Smooth muscle cell (in vitro differentiated cells): ENCODE data around the gene ZBTB40. TPM values are rescaled to one million over a fixed set of nuclear protein-coding genes. Genes with fewer than 3 reads are reported as not detected.

Source experiments
- DNase-seq: peaks from one replicate; lab custom pipeline; 2025; ENCODE audit not compliant: unreplicated experiment; lab: John Stamatoyannopoulos, UW
- H2AFZ ChIP-seq: fragments of 200-600 bp; sonication (generic); 2 replicates; pipeline ENCODE4 v1.6.0; 2016; ENCODE audit warnings: antibody characterized with exemption, low read depth, mild to moderate bottlenecking
- H3F3A ChIP-seq: fragments of 200-600 bp; sonication (generic); 2 replicates; pipeline ENCODE4 v1.6.0; 2017; ENCODE audit warnings: antibody characterized with exemption, low read depth
- H3K27ac ChIP-seq: fragments of 200-600 bp; sonication (generic); 2 replicates; pipeline ENCODE4 v1.5.1; 2016; ENCODE audit warnings: low read depth, mild to moderate bottlenecking
- H3K27me3 ChIP-seq: fragments of 200-600 bp; sonication (generic); 2 replicates; pipeline ENCODE4 v1.6.1; 2016; ENCODE audit warnings: low read depth, mild to moderate bottlenecking
- H3K36me3 ChIP-seq: fragments of 200-600 bp; sonication (generic); 2 replicates; pipeline ENCODE4 v1.5.1; 2016; ENCODE audit warnings: low read depth
- H3K4me1 ChIP-seq: fragments of 200-600 bp; sonication (generic); 2 replicates; pipeline ENCODE4 v1.5.1; 2016; ENCODE audit warnings: low read depth
- H3K4me2 ChIP-seq: fragments of 200-600 bp; sonication (generic); 2 replicates; pipeline ENCODE4 v1.6.0; 2016; ENCODE audit warnings: mild to moderate bottlenecking
- H3K4me3 ChIP-seq: fragments of 200-600 bp; sonication (generic); 2 replicates; pipeline ENCODE4 v1.5.1; 2016; ENCODE audit warnings: mild to moderate bottlenecking
- H3K79me2 ChIP-seq: fragments of 200-600 bp; sonication (generic); 2 replicates; pipeline ENCODE4 v1.6.0; 2016; ENCODE audit warnings: low read depth, mild to moderate bottlenecking
- H3K9ac ChIP-seq: fragments of 200-600 bp; sonication (generic); 2 replicates; pipeline ENCODE4 v1.6.0; 2016; ENCODE audit warnings: low read depth
- H3K9me3 ChIP-seq: fragments of 200-600 bp; sonication (generic); replicated peaks from 2 replicates; pipeline ENCODE4 v1.5.1; 2016; ENCODE audit warnings: low read depth
- H4K20me1 ChIP-seq: fragments of 200-600 bp; sonication (generic); 2 replicates; pipeline ENCODE4 v1.6.0; 2016; ENCODE audit warnings: low read depth
- WGBS: methylation state at CpG from one replicate; pipeline ENCODE4 v1.1.7; 2016; ENCODE audit warnings: low lambda C conversion rate; 5-methylcytosine and 5-hydroxymethylcytosine counted together
- polyA plus RNA-seq: library from polyadenylated mRNA; unstranded; fragments of >200 nt; fragmentation: Nextera tagmentation; extraction: Ambion mirVana; gene quantifications from 2 replicates; pipeline ENCODE4 v1.2.1, GENCODE V29; 2016
- total RNA-seq: library from RNA; depleted of rRNA; stranded (reverse); fragments of >200 nt; gene quantifications from 2 replicates; pipeline ENCODE4 v1.2.3, GENCODE V29; 2014
- TF ChIP-seq, protein P1 (sequence below): fragments of 200-600 bp; sonication (generic); IDR thresholded peaks from 2 replicates; pipeline ENCODE4 v1.5.1; 2017; ENCODE audit warnings: borderline replicate concordance, mild to moderate bottlenecking, antibody characterized with exemption; ENCODE audit not compliant: insufficient read depth, poor library complexity, severe bottlenecking

ZBTB40 gene
- total and polyA plus RNA-seq, 2 experiments from 2014 or later = 4.1 to 14.6 TPM

DNA sequence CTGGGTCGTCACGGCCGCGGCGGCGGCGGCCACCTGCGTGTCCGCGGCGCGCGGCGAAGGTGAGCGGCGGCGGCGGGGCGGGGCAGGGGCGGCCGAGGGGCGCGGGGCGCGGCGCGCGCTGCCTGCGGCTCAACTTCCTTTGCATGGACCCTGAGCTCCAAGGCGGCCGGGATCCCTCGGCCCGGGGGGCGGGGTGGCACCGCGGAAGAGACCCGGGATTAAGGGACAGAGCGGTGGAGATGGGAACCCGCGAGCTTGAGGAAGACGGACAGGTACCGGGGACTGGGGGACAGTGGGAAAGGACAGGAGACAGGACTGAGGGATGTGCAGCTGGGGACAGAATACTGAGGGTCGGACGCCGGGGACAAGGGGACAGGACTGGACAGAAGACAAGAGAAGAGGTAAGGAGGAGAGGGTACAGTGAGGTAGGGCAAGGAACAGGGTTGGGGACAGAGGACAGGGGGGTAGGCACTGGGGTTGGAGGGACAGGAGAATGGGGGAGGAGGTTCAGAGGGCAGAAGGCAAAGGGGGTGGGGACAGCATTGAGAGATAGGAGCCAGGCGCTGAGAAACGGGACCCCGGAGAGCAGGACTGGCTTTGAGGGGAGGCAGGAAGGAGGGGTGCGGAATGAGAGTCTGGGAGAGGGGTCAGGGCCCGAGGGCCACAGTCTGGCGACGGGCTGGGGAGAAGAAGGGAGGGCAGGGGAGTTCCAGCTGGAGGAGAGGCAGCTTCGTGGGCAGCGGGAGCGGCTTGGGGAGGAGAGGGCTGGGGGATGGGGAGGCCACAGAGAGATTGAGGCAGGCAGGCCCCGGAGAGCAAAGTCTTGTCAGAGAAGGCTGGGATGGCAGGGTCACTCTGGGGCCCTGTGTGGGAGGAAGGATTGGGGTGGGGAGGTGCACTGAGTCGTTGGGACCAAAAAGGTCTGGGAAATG lies 112.3 kb downstream of the ZBTB40 start:
- H4K20me1 ChIP-seq = no peaks in the 10 kb centered on the region
- WGBS = 17% methylated on average over 23 of the region's 57 CpGs
- H3K27ac ChIP-seq = no peak overlapping the region
- H3K36me3 ChIP-seq = no peaks in the 10 kb centered on the region
- no peaks in the 10 kb centered on the region for H3K9me3 ChIP-seq
- DNase-seq = no peak
- H2AFZ ChIP-seq = no peak overlapping the region
- H3K79me2 ChIP-seq = no peaks in the 10 kb centered on the region
- peaks cover 94% of the 10 kb centered on the region for H3K27me3 ChIP-seq
- no peak overlapping the region for H3K4me2 ChIP-seq
- TF ChIP-seq, protein P1, sequence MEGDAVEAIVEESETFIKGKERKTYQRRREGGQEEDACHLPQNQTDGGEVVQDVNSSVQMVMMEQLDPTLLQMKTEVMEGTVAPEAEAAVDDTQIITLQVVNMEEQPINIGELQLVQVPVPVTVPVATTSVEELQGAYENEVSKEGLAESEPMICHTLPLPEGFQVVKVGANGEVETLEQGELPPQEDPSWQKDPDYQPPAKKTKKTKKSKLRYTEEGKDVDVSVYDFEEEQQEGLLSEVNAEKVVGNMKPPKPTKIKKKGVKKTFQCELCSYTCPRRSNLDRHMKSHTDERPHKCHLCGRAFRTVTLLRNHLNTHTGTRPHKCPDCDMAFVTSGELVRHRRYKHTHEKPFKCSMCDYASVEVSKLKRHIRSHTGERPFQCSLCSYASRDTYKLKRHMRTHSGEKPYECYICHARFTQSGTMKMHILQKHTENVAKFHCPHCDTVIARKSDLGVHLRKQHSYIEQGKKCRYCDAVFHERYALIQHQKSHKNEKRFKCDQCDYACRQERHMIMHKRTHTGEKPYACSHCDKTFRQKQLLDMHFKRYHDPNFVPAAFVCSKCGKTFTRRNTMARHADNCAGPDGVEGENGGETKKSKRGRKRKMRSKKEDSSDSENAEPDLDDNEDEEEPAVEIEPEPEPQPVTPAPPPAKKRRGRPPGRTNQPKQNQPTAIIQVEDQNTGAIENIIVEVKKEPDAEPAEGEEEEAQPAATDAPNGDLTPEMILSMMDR = no peak
- no peaks in the 10 kb centered on the region for H3F3A ChIP-seq
- no peak overlapping the region for H3K4me3 ChIP-seq
- no peak overlapping the region for H3K9ac ChIP-seq
- H3K4me1 ChIP-seq = no peaks in the 10 kb centered on the region

DNA sequence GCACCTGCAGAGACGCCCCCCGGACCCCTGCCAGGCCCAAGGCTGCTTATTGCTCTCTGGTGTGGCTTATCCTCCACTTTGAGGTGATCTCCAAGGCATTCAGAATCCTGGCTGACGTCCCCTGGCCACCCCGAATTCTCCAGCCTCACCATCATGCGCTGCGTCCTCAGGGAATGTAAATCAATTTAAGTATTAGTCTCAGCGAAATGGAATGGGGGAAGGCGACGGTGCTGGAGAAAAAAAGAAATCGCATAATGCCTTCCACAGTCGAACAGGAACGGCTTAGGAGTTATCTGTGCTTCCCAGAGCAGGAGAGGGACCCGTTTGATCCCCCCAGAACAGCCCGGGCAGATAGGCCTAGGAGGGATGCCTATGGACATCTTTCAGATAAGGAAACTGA lies 114.5 kb downstream of the ZBTB40 start:
- Histone ChIP-seq H3K27me3 (peaks cover 78% of the 10 kb centered on the region), H3F3A (no peaks in the 10 kb centered on the region), H3K4me1 (no peaks in the 10 kb centered on the region), H3K36me3 (no peaks in the 10 kb centered on the region), H3K79me2 (no peaks in the 10 kb centered on the region), H4K20me1 (no peaks in the 10 kb centered on the region), H3K4me3 (no peak overlapping the region), H3K4me2 (no peak overlapping the region), H3K27ac (no peak overlapping the region), H2AFZ (no peak overlapping the region), H3K9me3 (no peaks in the 10 kb centered on the region), H3K9ac (no peak overlapping the region)
- TF ChIP-seq, protein P1 = no peak
- no peak for DNase-seq
- WGBS = 88% methylated on average over 14 of the region's 14 CpGs

DNA sequence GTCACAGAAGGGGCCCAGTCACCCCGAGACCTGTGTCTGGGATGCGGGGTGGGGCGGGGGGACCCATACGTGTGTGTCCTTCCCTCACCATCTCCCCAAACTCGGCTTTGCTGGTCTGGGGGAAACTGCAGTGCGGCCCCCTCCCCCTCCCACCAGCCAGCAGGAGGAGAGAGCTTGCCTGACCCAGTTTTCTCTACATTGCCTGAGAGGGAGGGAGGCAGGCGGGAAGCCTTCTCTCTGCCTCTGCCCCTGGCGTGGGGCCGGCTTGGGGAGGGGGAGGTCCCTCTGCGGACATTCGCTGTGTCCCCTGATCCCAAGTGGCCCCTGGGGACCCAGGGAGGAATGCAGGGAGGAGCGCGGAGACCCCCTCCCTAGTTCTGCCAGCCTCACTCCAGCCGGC lies 115.5 kb downstream of the ZBTB40 start:
- no peaks in the 10 kb centered on the region for H3K4me1 ChIP-seq
- no peak overlapping the region for H3K27ac ChIP-seq
- H3F3A ChIP-seq = no peaks in the 10 kb centered on the region
- no peaks in the 10 kb centered on the region for H4K20me1 ChIP-seq
- peaks cover 72% of the 10 kb centered on the region for H3K27me3 ChIP-seq
- no peak overlapping the region for H3K9ac ChIP-seq
- TF ChIP-seq, protein P1 = no peak
- no peak overlapping the region for H2AFZ ChIP-seq
- H3K4me2 ChIP-seq = no peak overlapping the region
- H3K79me2 ChIP-seq = no peaks in the 10 kb centered on the region
- no peaks in the 10 kb centered on the region for H3K9me3 ChIP-seq
- no peak for DNase-seq
- 87% methylated on average over 13 of the region's 14 CpGs for WGBS
- no peak overlapping the region for H3K4me3 ChIP-seq
- H3K36me3 ChIP-seq = no peaks in the 10 kb centered on the region
